ENCODE results near the gene HOXD12. TPM values are rescaled to one million over a fixed set of nuclear protein-coding genes. Genes with fewer than 3 reads are reported as not detected.
A peak's percentile ranks its signal among the peaks of the same experiment; 100 is the strongest.

HOXD12 gene
- total RNA-seq, 1 experiment from 2014 or later: 0.27 TPM

- intact Hi-C loops (cut with micrococcal nuclease): loop anchor here (5.0 kb wide), 1 partner anchor 1326 kb away; no protein-coding TSS in a partner anchor
- DNase-seq (ENCODE audit: low read depth, low spot score) (no peak), ATAC-seq (no peak)
- TF ChIP-seq EZH2 (IDR thresholded peaks at IDR 0.05) (no peak), RAD21 (IDR thresholded peaks at IDR 0.05; ENCODE audit: low read depth) (no peak), CBX3 (IDR thresholded peaks at IDR 0.05; ENCODE audit: low read depth) (no peak), EZH2phosphoT487 (IDR thresholded peaks at IDR 0.05; ENCODE audit: borderline replicate concordance) (no peak), JUND (IDR thresholded peaks at IDR 0.05) (no peak), TCF7L2 (IDR thresholded peaks at IDR 0.05; ENCODE audit: borderline replicate concordance, extremely low read depth, insufficient read depth, insufficient read length) (no peak), ZNF274 (IDR thresholded peaks at IDR 0.05; ENCODE audit: low read depth, low read length) (no peak), MAX (IDR thresholded peaks at IDR 0.05) (no peak), ELF1 (IDR thresholded peaks at IDR 0.05; ENCODE audit: borderline replicate concordance, low read depth) (no peak), EGR1 (IDR thresholded peaks at IDR 0.05; ENCODE audit: low read depth) (no peak), CEBPB (IDR thresholded peaks at IDR 0.05; ENCODE audit: low read depth) (no peak), FOSL1 (IDR thresholded peaks at IDR 0.05; ENCODE audit: low read depth) (no peak), POLR2A (IDR thresholded peaks at IDR 0.05; ENCODE audit: borderline replicate concordance, extremely low read depth, insufficient read depth, insufficient read length) (no peak), ZFX (IDR thresholded peaks at IDR 0.05) (no peak), ATF3 (IDR thresholded peaks at IDR 0.05) (no peak)
- RAD21 ChIA-PET (ENCODE audit: low non-redundant PET in 1 of 2, low total read pairs in 2 of 2, uncharacterized antibody in 2 of 2, unreplicated experiment in 2 of 2): interaction anchor here in 1 of 2 experiments (0.7 kb wide), 1 partner anchor 731 kb away, joined by 3 read pairs; no protein-coding TSS in a partner anchor
- Histone ChIP-seq H3K79me2 (ENCODE audit: insufficient read depth, low read length) (no peaks in the 10 kb centered on the region), H4K20me1 (ENCODE audit: insufficient read depth) (no peaks in the 10 kb centered on the region), H2AFZ (ENCODE audit: low read depth, low read length, poor library complexity, severe bottlenecking) (peak overlapping the region; percentile 96), H3K4me2 (ENCODE audit: low read length) (peak overlapping the region; percentile 96; the same call in 1 of the 2 replicates), H3K4me1 (ENCODE audit: control insufficient read depth in 1 of 2, insufficient read depth in 2 of 2, low read length in 2 of 2) (peaks cover 5 to 18% of the 10 kb centered on the region in 2 experiments; a peak in 3 of 4 replicates), H3K9me2 (ENCODE audit: insufficient read depth) (no peaks in the 10 kb centered on the region), H3K36me3 (ENCODE audit: control insufficient read depth in 1 of 2, insufficient read depth in 2 of 2, low read length in 2 of 2) (no peaks in the 10 kb centered on the region), H3K9me3 (ENCODE audit: control insufficient read depth in 1 of 2, insufficient read depth in 1 of 2, low read depth in 1 of 2, low read length in 2 of 2) (no peaks in the 10 kb centered on the region), H3K9ac (ENCODE audit: low read length) (no peak overlapping the region), H3K27me3 (ENCODE audit: insufficient read depth, low read length) (no peaks in the 10 kb centered on the region), H3K27ac (ENCODE audit: low read depth, low read length) (no peak overlapping the region), H3K4me3 (replicated peaks in 1 of 2; ENCODE audit: low read depth in 1 of 2, low read length in 2 of 2) (peak overlapping the region in 1 of 2 experiments; percentile 64; a peak in 1 of 4 replicates)
- CTCF ChIA-PET: interaction anchor here (0.6 to 2.6 kb wide), 5 partner anchors 409 to 1398 kb away, joined by 3 to 24 read pairs (median 5); no protein-coding TSS in a partner anchor
- no TSS peak for BruUV-seq (replicated peaks)
- POLR2A ChIA-PET: no interaction called here
Measured at GRCh38 chr2:176098366-176099158, 1.0 kb upstream of the HOXD12 start.

All from HCT116 (cell line).